AG10803 (cell line): ENCODE measurements around the gene GSTM4.

Source experiments
- DNase-seq: peaks from one replicate; pipeline ENCODE4 v3.0.0; 2010; ENCODE audit warnings: low read depth
- H3K4me3 ChIP-seq: 2 replicates; pipeline ENCODE4 v1.5.1; 2011; ENCODE audit warnings: mild to moderate bottlenecking, low read length, control low read depth
- CTCF ChIP-seq: conservative IDR thresholded peaks from 2 replicates; pipeline ENCODE4 v1.5.1; 2011; ENCODE audit warnings: mild to moderate bottlenecking, low read length, control low read depth, inconsistent platforms

GSTM4 gene

GRCh38 chr1:109630898-109631512 is 24.9 kb upstream of the GSTM4 start:
- no peak for DNase-seq
- H3K4me3 ChIP-seq, result no peak overlapping the region
- TF ChIP-seq CTCF, result no peak; the same call in 1 of the 2 replicates

GRCh38 chr1:109631513-109632505 is 24.1 kb upstream of the GSTM4 start:
- no peak for TF ChIP-seq CTCF
- H3K4me3 ChIP-seq, result no peak overlapping the region
- no peak for DNase-seq

- no peak for DNase-seq
- H3K4me3 ChIP-seq, result no peak overlapping the region
- TF ChIP-seq CTCF, result no peak
Observed at GRCh38 chr1:109632671-109633346, 23.1 kb upstream of the GSTM4 start.

GRCh38 chr1:109634292-109634691 is 21.6 kb upstream of the GSTM4 start:
- TF ChIP-seq CTCF, result no peak
- H3K4me3 ChIP-seq, result no peak overlapping the region
- DNase-seq, result no peak

- no peak for DNase-seq
- no peak for TF ChIP-seq CTCF
- no peak overlapping the region for H3K4me3 ChIP-seq
Observed at GRCh38 chr1:109634771-109635750, 20.8 kb upstream of the GSTM4 start.

- no peak for DNase-seq
- no peak for TF ChIP-seq CTCF
- no peak overlapping the region for H3K4me3 ChIP-seq
Observed at GRCh38 chr1:109635862-109636200, 20.1 kb upstream of the GSTM4 start.
